ENCODE data around the gene ADAMTS8.

GRCh38 chr11:130400781-130401483, 27.5 kb downstream of the ADAMTS8 start:
- TF ChIP-seq CTCF (IDR thresholded peaks at IDR 0.05; ENCODE audit: low read depth, low read length, missing input control) (no peak), RAD21 (IDR thresholded peaks at IDR 0.05) (no peak), TAF1 (conservative IDR thresholded peaks at IDR 0.05) (no peak), JUND (IDR thresholded peaks at IDR 0.05) (no peak), GABPA (IDR thresholded peaks at IDR 0.05 in 1 of 2, conservative IDR thresholded peaks at IDR 0.05 in 1 of 2) (no peak), SP1 (IDR thresholded peaks at IDR 0.05) (no peak), EGR1 (IDR thresholded peaks at IDR 0.05; ENCODE audit: low read depth in 2 of 2) (no peak), ZBTB33 (IDR thresholded peaks at IDR 0.05) (no peak), ATF3 (IDR thresholded peaks at IDR 0.05) (no peak), NR2F2 (IDR thresholded peaks at IDR 0.05) (no peak), HNF4G (IDR thresholded peaks at IDR 0.05) (no peak)

All from liver (tissue), 3 donors.